ENCODE results near the gene C16orf74. TPM values are rescaled to one million over a fixed set of nuclear protein-coding genes. Genes with fewer than 3 reads are reported as not detected.

C16orf74 gene
- 1 to 10 TPM; 1.0 to 7.3 TPM for total RNA-seq

GRCh38 chr16:85750827-85751697 lies at the start of gene C16orf74:
TSS of gene C16orf74 (minus strand) at chr16:85751096. CDS start at chr16:85735217, 15,879 bp downstream.

GRCh38 chr16:85799497-85800320 lies 48.8 kb upstream of the C16orf74 start, which contains the start of the genes COX4I1 and EMC8:
TSS of gene COX4I1 (plus strand) at chr16:85799695. CDS start at chr16:85801206, 1,511 bp downstream.
TSS of gene EMC8 (minus strand) at chr16:85799544. CDS start at chr16:85799295, 249 bp downstream.

DNA sequence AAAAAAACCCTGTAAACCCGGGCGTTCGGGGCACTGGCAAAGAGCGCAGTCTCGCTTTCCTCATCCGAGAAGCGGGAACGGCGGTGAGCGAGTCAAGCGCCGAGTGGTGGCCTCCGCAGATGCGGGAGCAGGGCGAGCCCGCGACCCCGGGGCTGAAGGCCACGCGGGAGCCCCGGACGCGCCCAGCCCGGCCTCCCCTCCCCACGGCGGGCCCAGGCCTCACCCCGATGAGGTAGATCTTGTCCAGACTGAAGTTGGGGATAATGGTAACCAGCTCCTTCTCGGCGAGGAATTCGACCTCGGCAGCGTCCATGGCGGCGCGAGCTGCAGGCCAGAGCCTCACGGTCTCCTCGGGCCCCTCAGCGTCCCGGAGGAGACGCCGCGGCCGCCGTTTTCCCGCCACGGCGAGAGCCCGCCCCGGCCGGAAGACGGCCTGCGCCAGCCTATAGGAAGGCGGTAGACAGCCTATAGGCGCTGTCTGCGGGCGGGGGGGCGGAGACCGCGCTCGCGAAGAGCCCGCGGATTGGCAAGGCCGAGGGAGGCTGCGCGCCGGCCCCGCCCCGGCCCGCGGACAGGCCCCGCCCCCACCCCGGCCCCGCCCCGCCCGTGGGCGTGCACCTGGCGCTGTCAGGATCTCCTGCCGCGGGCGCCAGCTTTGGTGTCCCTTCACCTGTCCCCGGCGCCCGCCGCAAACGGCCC lies 62.2 kb downstream of the C16orf74 start, which contains the start of gene GINS2:
Gene GINS2 (minus strand): TSS at position 369 of the 699 bp plus-strand sequence. CDS start 56 bp downstream, at position 313.

Small RNA genes within 50 kb of the gene (small RNA-seq; reads per million reads assigned to genes)
- gene RN7SL381P (0 to 0.29 reads per million in 2 donors), gene RNU1-103P (0 reads per million in 2 donors)

Other genes with a start within 250 kb of the C16orf74 start
- gene GSE1, start 137.8 kb downstream of the C16orf74 start, total RNA-seq, result 10 to 100 TPM; 11.4 to 16.0 TPM
- gene GINS2, start 62.1 kb downstream of the C16orf74 start, total RNA-seq, result 10 to 100 TPM in 1 of 2 donors, 1 to 10 TPM in 1; 5.5 to 25.6 TPM
- gene EMC8, start 48.4 kb upstream of the C16orf74 start, total RNA-seq, result 10 to 100 TPM; 32.7 to 44.3 TPM
- gene COX4I1, start 48.6 kb upstream of the C16orf74 start, total RNA-seq, result 100 to 1,000 TPM; 243 to 269 TPM
- gene IRF8, start 148.1 kb upstream of the C16orf74 start, total RNA-seq, result not detected

Measured in melanocyte of skin (primary cell).